Stomach smooth muscle (tissue), 2 donors: Measurements from ENCODE around the gene FOXQ1.
"Not testable (repeated sequence)": the region's sequence is repeated elsewhere in the genome, so short reads cannot be mapped to it uniquely, and the experiment has no call there.

Source experiments
- H3K27ac ChIP-seq: one replicate; pipeline ENCODE4 v1.7.0; 2013; ENCODE audit warnings: mild to moderate bottlenecking, low read length, inconsistent platforms
- H3K27me3 ChIP-seq, 2 donors: one replicate each; pipeline ENCODE4 v1.7.0; 2013; ENCODE audit warnings: low read length in 2 of 2; ENCODE audit not compliant: insufficient read depth in 2 of 2, control insufficient read depth in 1 of 2
- H3K36me3 ChIP-seq, 2 donors: one replicate each; pipeline ENCODE4 v1.7.0; 2013; ENCODE audit warnings: low read length in 2 of 2; ENCODE audit not compliant: control insufficient read depth in 2 of 2, insufficient read depth in 2 of 2
- H3K4me1 ChIP-seq: one replicate; pipeline ENCODE4 v1.7.0; 2013; ENCODE audit warnings: low read length; ENCODE audit not compliant: control insufficient read depth, insufficient read depth
- H3K4me3 ChIP-seq, 2 donors: one replicate each; pipeline ENCODE4 v1.7.0; 2013; ENCODE audit warnings: low read length in 2 of 2
- H3K9ac ChIP-seq, 2 donors: one replicate each; pipeline ENCODE4 v1.7.0; 2013; ENCODE audit warnings: low read length in 2 of 2, mild to moderate bottlenecking in 1 of 2
- H3K9me3 ChIP-seq, 2 donors: one replicate each; pipeline ENCODE4 v1.7.0; 2013; ENCODE audit warnings: low read length in 2 of 2; ENCODE audit not compliant: control insufficient read depth in 2 of 2
- donor health status: healthy.
- donor health status: Pancreatic carcinoma.

The FOXQ1 gene

DNA sequence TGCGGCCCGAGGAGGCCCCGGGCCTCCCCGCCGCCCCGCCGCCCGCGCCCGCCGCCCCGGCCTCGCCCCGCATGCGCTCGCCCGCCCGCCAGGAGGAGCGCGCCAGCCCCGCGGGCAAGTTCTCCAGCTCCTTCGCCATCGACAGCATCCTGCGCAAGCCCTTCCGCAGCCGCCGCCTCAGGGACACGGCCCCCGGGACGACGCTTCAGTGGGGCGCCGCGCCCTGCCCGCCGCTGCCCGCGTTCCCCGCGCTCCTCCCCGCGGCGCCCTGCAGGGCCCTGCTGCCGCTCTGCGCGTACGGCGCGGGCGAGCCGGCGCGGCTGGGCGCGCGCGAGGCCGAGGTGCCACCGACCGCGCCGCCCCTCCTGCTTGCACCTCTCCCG lies 1.5 kb downstream of the FOXQ1 start:
- Histone ChIP-seq H3K27me3 (peaks cover 12 to 13% of the 10 kb centered on the region in 2 donors), H3K9ac (no peak overlapping the region), H3K27ac (no peak overlapping the region)

DNA sequence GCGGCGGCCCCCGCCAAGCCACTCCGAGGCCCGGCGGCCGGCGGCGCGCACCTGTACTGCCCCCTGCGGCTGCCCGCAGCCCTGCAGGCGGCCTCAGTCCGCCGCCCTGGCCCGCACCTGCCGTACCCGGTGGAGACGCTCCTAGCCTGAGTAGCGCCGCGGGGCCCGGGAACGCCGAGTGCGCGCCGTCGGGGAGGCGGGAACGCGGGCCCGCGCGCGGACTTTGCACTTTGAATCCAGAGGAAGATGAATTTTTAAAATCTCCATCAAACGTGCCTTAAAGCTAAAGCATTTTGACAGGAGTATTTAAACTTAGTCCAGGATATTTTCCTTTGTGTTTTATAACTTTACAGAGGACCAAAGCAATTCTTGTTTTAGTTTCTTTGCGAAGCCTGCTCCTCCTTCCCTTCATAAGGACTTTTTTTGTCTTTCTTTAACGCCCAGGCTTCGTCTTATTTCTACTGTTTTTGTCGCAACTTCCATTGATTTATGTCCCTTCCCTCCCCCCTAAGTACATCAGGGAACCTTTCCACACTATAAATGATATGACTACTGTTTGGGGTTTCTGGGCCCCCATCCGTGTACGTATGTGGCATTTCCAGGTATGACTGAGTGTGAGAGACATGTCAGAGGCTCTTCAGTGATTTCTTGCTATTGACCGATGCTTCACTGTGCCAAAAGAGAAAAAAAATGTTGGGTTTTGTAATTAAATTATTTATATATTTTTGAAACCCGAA lies 2.0 kb downstream of the FOXQ1 start:
- H3K36me3 ChIP-seq: no peaks in the 10 kb centered on the region
- H3K4me1 ChIP-seq: peaks cover 15% of the 10 kb centered on the region
- no peaks in the 10 kb centered on the region for H3K9me3 ChIP-seq
- H3K27ac ChIP-seq: no peak overlapping the region
- peak overlapping the region in 1 of 2 donors; percentile 75 for H3K4me3 ChIP-seq
- H3K27me3 ChIP-seq: peaks cover 12 to 13% of the 10 kb centered on the region in 2 donors
- H3K9ac ChIP-seq: no peak overlapping the region

More for the DNA sequence above, 1.5 kb downstream of the FOXQ1 start:
- Histone ChIP-seq H3K36me3 (no peaks in the 10 kb centered on the region), H3K9me3 (no peaks in the 10 kb centered on the region), H3K4me1 (peaks cover 15% of the 10 kb centered on the region), H3K4me3 (peak overlapping the region in 1 of 2 donors; percentile 75)

DNA sequence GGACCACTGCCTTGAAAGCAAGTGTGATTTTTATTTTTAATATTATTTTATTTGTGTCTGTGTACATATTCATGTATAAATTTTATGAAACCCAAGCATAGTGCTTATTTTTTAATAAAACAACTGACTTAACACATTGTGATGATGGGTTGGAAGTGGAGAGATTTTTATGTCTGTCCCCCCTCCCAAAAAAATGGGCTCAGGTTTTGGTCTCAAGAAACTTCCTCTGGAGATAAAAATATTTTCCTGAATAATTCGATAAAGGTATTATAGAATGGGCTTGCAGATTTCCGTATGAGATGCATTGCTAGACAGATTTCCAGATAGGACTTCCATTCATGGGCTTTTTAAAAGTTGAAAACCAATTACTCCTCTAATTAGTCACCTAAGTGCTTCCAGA lies 2.7 kb downstream of the FOXQ1 start:
- Histone ChIP-seq H3K27ac (no peak overlapping the region), H3K36me3 (no peaks in the 10 kb centered on the region), H3K4me1 (peaks cover 15% of the 10 kb centered on the region), H3K4me3 (no peak overlapping the region), H3K9me3 (no peaks in the 10 kb centered on the region), H3K27me3 (peaks cover 12 to 13% of the 10 kb centered on the region in 2 donors), H3K9ac (no peak overlapping the region)

DNA sequence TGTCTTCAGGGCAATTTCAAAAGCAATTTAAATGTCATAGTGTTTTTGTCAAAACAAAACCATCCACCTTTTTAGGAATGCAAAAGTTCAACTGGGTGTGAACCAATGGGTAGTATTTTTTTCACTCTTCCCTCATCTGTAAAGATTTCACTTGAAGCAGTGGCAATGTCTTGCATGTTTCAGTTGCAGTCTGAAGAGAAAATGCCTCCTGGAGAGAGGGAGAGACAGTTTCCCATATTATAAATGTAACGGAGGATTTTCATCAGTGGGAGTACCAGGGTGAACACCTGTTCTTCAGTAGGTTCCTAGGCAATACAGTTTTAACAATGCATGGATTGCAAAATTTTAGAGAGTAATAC lies 3.3 kb downstream of the FOXQ1 start:
- no peaks in the 10 kb centered on the region for H3K9me3 ChIP-seq
- peaks cover 15% of the 10 kb centered on the region for H3K4me1 ChIP-seq
- no peak overlapping the region for H3K9ac ChIP-seq
- H3K27me3 ChIP-seq: peaks cover 12 to 13% of the 10 kb centered on the region in 2 donors
- H3K36me3 ChIP-seq: no peaks in the 10 kb centered on the region
- H3K4me3 ChIP-seq: no peak overlapping the region
- no peak overlapping the region for H3K27ac ChIP-seq

DNA sequence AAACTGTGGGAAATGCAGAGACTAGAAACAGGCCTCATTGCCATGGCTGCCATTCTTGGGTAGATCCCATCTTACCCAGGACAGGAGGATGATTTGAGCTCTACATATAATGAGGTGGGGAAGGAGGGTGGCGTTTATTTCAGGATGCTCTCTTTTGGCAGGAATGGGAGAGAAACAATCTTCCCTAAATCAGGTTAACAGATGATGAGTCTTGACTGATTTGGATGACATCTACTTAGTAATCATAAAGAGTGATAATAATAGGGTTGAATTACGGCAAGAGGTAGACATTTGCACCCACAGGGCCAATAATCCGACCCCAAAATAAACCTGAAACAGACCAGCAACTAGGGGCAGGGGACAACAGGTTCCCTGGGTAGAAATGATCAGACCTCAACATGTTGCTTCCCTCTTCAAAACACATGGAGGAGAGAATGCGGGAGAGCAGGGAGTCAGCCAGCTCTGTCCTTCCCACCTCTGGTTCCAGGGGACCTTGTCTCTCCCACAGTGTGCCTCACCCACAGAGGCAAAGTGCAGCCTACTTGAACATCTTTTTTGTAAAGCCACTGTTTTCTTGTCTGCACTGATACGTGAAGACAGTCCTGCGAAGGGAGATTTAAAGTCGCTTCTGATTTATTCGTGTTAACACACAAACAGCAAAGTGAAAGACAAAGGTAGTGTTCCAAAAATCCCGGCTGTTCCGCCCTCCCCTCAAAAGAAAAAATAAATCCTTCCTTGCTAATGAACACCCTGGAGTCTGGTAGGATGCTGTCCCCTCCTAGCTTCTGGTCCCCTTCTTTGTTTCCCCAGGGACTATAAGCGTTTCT lies 3.9 kb downstream of the FOXQ1 start:
- Histone ChIP-seq H3K27me3 (peaks cover 12 to 13% of the 10 kb centered on the region in 2 donors), H3K36me3 (no peaks in the 10 kb centered on the region), H3K9me3 (no peaks in the 10 kb centered on the region), H3K4me3 (peak overlapping the region; percentile 62 to 78), H3K4me1 (peaks cover 15% of the 10 kb centered on the region), H3K27ac (no peak overlapping the region), H3K9ac (peak overlapping the region in 1 of 2 donors; percentile 7)

DNA sequence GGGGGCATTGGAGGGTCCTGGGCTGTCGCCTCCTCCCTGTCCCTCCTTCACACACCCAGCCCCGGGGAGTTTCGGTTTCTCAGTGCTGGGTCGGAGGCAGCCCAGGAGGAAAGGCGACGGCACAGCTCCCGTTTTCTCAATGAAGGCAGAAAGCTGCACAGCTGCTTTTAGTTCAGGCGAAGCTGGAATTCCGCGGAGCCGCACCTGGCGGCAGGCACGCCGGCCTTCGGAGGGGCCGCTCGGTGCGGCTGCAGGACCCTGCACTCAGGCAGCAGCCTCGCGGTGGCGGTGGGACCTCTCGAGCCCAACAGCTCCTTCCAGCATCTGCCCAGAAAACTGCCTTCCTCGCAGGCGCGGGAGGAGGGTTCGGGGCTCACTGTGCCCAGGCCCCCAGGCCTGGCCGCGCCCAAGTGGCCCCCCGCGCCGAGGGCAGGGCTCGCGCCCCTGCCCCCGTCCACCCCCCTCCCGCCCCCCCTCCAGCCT lies 4.6 kb downstream of the FOXQ1 start:
- Histone ChIP-seq H3K27ac (no peak overlapping the region), H3K36me3 (no peaks in the 10 kb centered on the region), H3K4me3 (peak overlapping the region; percentile 62 to 78), H3K4me1 (peaks cover 11% of the 10 kb centered on the region), H3K27me3 (peaks cover 8 to 12% of the 10 kb centered on the region in 2 donors), H3K9me3 (no peaks in the 10 kb centered on the region), H3K9ac (no peak overlapping the region)

DNA sequence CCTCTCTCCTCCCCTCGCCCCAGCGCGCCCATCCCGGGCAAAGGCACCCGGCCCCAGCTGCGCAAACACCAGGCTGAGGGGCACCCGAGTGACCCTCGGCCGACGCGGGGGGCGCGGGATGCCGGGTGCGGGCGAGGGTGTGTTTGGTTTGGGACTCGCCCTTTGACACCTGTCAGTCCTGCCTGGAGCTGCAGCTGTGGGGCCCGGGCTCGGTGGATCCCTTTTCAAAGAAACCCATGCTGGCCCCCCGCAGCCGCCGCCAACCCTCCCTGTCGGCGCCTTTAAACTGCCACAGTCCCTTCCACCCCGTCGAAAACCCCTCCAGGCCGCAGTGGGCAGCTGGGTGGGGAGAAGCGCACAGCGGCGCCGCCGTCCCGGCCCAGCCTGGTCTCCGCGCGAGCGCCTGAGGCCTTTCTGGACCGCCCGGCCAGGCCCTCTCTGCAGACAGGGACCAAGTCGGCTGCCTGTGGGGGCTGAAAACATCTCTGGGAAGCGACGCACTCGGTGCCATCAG lies 5.5 kb downstream of the FOXQ1 start:
- peaks cover 5% of the 10 kb centered on the region for H3K4me1 ChIP-seq
- no peaks in the 10 kb centered on the region for H3K9me3 ChIP-seq
- no peak overlapping the region for H3K9ac ChIP-seq
- H3K27ac ChIP-seq: no peak overlapping the region
- no peak overlapping the region for H3K4me3 ChIP-seq
- no peaks in the 10 kb centered on the region for H3K36me3 ChIP-seq
- H3K27me3 ChIP-seq: peaks cover 8 to 12% of the 10 kb centered on the region in 2 donors

DNA sequence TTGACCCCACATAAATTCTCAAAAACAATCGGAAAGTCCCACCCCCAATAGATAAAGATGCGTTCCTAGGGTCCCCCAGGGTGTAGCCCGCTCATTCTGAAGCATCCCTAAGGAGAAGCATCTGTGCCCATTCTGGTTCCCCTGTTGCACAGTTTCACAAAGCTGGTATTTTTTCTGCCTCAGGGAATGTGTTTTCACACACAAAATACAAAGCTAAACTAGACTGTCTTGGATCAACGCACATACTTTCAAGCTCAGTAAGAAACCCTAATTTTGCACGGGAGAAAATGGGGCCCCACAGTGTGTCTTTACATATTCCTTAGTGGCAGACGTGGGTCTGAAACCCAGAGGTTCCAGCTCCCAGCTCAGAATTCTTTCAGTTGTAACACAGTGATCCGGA lies 6.1 kb downstream of the FOXQ1 start:
- Histone ChIP-seq H3K27ac (no peak overlapping the region), H3K36me3 (no peaks in the 10 kb centered on the region), H3K4me1 (peaks cover 5% of the 10 kb centered on the region), H3K4me3 (no peak overlapping the region), H3K9me3 (no peaks in the 10 kb centered on the region), H3K9ac (no peak overlapping the region), H3K27me3 (peaks cover 8 to 12% of the 10 kb centered on the region in 2 donors)

DNA sequence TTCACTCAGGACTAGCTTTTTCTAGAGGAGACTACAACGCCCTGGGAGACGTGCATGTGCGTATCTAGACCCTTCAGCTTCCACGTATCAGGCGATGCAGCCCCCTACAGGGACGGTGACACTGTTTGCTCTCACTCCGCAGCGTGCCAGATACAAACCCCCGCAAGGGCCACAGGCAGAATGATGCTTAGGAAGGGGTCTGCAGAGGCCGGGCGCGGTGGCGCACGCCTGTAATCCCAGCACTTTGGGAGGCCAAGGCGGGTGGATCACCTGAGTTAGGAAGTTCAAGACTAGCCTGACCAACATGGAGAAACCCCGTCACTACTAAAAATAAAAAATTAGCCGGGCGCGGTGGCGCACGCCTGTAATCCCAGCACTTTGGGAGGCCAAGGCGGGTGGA lies 6.7 kb downstream of the FOXQ1 start:
- not testable (repeated sequence) for H3K4me1 ChIP-seq, H3K9me3 ChIP-seq

DNA sequence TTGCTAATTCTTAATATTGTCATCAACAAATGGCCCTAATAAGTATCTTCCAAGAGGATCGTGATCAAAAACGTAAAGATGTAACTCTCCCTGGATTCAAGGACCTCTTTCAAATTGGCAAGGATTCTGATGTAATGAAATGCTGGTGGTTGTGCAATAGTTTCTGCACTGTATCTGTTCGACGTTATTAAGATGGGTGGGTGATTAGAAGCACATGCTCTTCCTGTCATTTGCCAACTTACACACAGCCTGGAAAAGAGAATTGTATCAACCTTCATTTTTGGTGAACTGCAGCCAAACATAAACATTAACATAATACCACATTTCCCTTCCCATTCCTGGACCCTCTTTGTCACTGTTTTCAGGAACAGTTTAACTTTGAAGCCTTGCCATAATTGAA lies 9.8 kb downstream of the FOXQ1 start:
- Histone ChIP-seq H3K9ac (no peak overlapping the region), H3K36me3 (no peaks in the 10 kb centered on the region), H3K4me3 (no peak overlapping the region), H3K9me3 (no peaks in the 10 kb centered on the region), H3K27me3 (no peaks in the 10 kb centered on the region), H3K4me1 (peaks cover 7% of the 10 kb centered on the region), H3K27ac (no peak overlapping the region)

More for the DNA sequence above, 6.7 kb downstream of the FOXQ1 start:
- H3K36me3 ChIP-seq, H3K27ac ChIP-seq, H3K4me3 ChIP-seq, H3K9ac ChIP-seq: not testable (repeated sequence)
- H3K27me3 ChIP-seq: peaks cover 8 to 12% of the 10 kb centered on the region in 2 donors
